Osteocyte (in vitro differentiated cells): ENCODE data around the gene BCL10. TPM values are rescaled to one million over a fixed set of nuclear protein-coding genes. Genes with fewer than 3 reads are reported as not detected.

ENCODE experiments used
- DNase-seq: peaks from one replicate; pipeline ENCODE4 v3.0.0; 2021; ENCODE audit warnings: mixed read lengths; ENCODE audit not compliant: unreplicated experiment; ENCODE audit errors: extremely low spot score
- H3K27ac Mint-ChIP-seq: one replicate; pipeline ENCODE4 v1.8.0; 2021; ENCODE audit warnings: mild to moderate bottlenecking, mixed read lengths; ENCODE audit not compliant: unreplicated experiment
- H3K27me3 Mint-ChIP-seq: one replicate; pipeline ENCODE4 v1.8.0; 2021; ENCODE audit warnings: mixed read lengths; ENCODE audit not compliant: unreplicated experiment
- H3K36me3 Mint-ChIP-seq: one replicate; pipeline ENCODE4 v1.8.0; 2021; ENCODE audit warnings: mixed read lengths; ENCODE audit not compliant: unreplicated experiment
- H3K4me1 Mint-ChIP-seq: one replicate; pipeline ENCODE4 v1.8.0; 2021; ENCODE audit warnings: mixed read lengths; ENCODE audit not compliant: unreplicated experiment
- H3K4me3 Mint-ChIP-seq: one replicate; pipeline ENCODE4 v1.8.0; 2021; ENCODE audit warnings: mild to moderate bottlenecking, moderate library complexity, mixed read lengths; ENCODE audit not compliant: unreplicated experiment
- H3K9me3 Mint-ChIP-seq: one replicate; pipeline ENCODE4 v1.8.0; 2021; ENCODE audit warnings: mixed read lengths; ENCODE audit not compliant: unreplicated experiment
- total RNA-seq: library from RNA; stranded (reverse); gene quantifications from 2 replicates; pipeline ENCODE4 v1.2.1, GENCODE V29; 2021
- TF ChIP-seq, protein P1 (sequence below): fragments of 200-600 bp; sonication (generic); IDR thresholded peaks from 2 replicates; pipeline ENCODE4 v1.5.0; 2021; ENCODE audit warnings: antibody characterized with exemption, mild to moderate bottlenecking, moderate library complexity

BCL10 gene
- total RNA-seq, 1 donor from 2014 or later: 27.9 TPM

DNA sequence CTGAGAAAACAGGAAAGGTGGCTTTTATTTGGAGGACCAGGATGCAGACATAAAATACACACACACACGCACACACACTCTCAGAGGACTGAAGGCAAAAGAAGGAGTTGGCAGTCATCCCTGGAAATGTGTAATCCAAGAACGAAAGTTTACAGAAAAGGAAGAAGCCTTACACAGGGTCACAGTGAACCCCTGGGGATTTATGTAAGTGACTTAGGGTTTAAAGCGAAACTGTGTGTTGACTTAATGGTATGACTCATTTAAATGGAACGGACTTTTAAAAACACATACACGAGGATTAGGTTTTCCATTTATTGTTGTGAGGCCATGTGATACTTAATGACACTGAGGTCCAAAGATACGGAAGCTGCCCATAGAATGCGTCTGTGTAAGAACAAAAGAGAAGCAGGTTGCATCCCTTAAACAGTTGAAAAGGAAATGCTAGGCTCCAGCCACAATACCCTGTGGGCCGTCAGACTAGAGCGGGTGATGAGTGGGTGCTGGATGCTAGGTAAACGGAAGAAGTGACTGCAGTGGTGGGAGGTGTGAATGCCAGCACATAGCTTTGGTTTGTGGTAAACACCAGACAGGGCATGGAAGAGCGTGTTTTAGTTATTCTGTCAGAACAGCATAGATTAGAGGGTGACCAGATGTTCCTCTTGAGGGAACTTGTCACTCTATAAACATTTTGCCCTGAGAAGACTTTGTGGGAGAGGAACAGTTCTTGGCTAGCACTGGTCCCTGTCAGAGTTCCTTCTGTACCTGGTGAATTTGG, 21.6 kb upstream of the BCL10 start:
- Mint-ChIP-seq H3K36me3 (no peaks in the 10 kb centered on the region), H3K9me3 (no peaks in the 10 kb centered on the region), H3K27me3 (no peaks in the 10 kb centered on the region), H3K27ac (peak overlapping the region; percentile 88), H3K4me3 (peak overlapping the region; percentile 53), H3K4me1 (peaks cover 33% of the 10 kb centered on the region)
- no peak for DNase-seq
- TF ChIP-seq, protein P1, sequence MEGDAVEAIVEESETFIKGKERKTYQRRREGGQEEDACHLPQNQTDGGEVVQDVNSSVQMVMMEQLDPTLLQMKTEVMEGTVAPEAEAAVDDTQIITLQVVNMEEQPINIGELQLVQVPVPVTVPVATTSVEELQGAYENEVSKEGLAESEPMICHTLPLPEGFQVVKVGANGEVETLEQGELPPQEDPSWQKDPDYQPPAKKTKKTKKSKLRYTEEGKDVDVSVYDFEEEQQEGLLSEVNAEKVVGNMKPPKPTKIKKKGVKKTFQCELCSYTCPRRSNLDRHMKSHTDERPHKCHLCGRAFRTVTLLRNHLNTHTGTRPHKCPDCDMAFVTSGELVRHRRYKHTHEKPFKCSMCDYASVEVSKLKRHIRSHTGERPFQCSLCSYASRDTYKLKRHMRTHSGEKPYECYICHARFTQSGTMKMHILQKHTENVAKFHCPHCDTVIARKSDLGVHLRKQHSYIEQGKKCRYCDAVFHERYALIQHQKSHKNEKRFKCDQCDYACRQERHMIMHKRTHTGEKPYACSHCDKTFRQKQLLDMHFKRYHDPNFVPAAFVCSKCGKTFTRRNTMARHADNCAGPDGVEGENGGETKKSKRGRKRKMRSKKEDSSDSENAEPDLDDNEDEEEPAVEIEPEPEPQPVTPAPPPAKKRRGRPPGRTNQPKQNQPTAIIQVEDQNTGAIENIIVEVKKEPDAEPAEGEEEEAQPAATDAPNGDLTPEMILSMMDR: no peak

DNA sequence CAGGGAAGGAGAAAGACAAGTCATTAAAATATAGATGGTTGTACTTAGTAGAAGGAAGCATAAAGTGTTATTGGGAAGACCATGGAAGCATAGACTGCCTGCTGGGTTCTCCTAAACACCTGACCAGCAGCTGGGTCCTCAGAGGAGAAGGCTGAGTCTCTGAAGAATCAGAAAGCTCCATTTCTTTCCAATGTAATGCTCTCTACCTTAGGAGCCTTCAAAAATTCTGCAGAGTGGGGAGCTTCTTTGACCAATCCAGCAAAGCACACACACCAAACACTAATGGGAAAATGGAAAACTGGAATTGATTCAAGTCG, 21.1 kb upstream of the BCL10 start:
- no peaks in the 10 kb centered on the region for H3K36me3 Mint-ChIP-seq
- peaks cover 33% of the 10 kb centered on the region for H3K4me1 Mint-ChIP-seq
- DNase-seq: no peak
- peak overlapping the region; percentile 88 for H3K27ac Mint-ChIP-seq
- no peaks in the 10 kb centered on the region for H3K27me3 Mint-ChIP-seq
- no peaks in the 10 kb centered on the region for H3K9me3 Mint-ChIP-seq
- peak overlapping the region; percentile 53 for H3K4me3 Mint-ChIP-seq
- TF ChIP-seq, protein P1: no peak

DNA sequence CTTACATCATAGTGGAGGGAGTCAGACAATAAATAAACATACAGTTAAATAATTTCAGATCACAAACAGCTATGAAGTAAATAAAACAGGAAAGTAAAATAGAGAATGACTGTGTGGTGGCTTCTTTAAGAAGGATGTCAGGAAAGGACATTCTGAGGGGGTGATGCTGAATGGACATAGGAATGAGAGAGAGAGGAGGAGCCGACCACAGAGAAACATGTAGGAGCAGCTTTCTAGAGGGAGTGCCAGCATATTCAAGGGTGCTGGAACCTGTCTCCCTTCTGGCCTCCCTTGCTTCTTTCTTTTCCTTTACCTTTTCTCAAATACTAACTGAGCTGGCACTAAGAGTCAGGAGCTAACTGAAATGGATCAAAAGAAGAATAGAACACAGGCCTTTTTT, 20.5 kb upstream of the BCL10 start:
- Mint-ChIP-seq H3K4me3 (no peak overlapping the region), H3K27ac (peak overlapping the region; percentile 88), H3K9me3 (no peaks in the 10 kb centered on the region), H3K27me3 (no peaks in the 10 kb centered on the region), H3K4me1 (peaks cover 33% of the 10 kb centered on the region), H3K36me3 (no peaks in the 10 kb centered on the region)
- TF ChIP-seq, protein P1: no peak
- DNase-seq: no peak

DNA sequence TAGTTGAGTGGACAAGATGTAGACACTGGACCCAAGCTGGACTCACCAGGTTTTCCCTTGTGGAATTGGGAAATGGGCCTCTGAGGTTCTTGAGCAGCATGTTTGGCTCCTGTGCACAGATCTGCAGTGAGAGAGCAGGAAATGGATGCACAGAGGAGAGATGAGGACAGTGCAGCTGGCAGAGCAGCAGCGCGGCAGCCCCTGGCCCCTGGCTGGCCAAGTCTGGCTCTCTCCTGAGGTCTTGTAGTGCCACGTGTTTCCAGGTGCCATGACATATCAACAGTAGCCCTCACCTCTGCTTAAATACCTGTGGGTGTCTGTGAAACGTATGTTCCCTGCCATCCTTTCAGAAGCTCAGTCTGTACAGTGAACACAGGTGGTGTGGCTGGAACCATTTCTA, 19.2 kb upstream of the BCL10 start:
- peaks cover 41% of the 10 kb centered on the region for H3K4me1 Mint-ChIP-seq
- H3K4me3 Mint-ChIP-seq: no peak overlapping the region
- DNase-seq: no peak
- no peaks in the 10 kb centered on the region for H3K36me3 Mint-ChIP-seq
- no peak overlapping the region for H3K27ac Mint-ChIP-seq
- no peaks in the 10 kb centered on the region for H3K9me3 Mint-ChIP-seq
- no peaks in the 10 kb centered on the region for H3K27me3 Mint-ChIP-seq
- TF ChIP-seq, protein P1: no peak

DNA sequence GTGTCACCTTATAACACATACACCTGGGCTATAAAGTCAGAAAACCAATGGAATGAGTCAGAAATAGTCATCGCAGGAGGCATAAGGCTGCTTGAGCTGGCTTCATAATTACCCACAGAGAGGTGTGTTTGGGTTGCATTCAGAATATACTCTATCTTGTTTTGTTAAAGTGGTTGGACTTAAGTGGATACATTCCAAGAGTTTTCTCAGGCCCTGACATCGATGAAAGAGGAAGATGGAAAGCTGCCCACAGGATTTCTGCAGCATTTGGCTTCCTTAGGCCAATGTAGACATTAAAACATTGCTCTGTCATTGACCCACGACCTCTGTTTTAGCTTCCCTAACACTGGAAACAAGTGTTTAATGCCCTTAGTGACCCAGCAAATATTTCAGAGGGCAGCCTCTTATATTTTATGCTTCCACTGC, 18.6 kb upstream of the BCL10 start:
- Mint-ChIP-seq H3K27ac (no peak overlapping the region), H3K4me3 (no peak overlapping the region), H3K4me1 (peaks cover 41% of the 10 kb centered on the region), H3K36me3 (no peaks in the 10 kb centered on the region), H3K9me3 (no peaks in the 10 kb centered on the region), H3K27me3 (no peaks in the 10 kb centered on the region)
- no peak for DNase-seq
- TF ChIP-seq, protein P1: no peak
